Dendritic cell treated with granulocyte-macrophage colony-stimulating factor and Interleukin-4, amounts not matched to agents 40 ng/mL and 50 ng/mL, for 4 days (primary cell): ENCODE results near the gene MARCHF6.
"Not testable (repeated sequence)": the region's sequence is repeated elsewhere in the genome, so short reads cannot be mapped to it uniquely, and the experiment has no call there.

Experiments used
- H3K27ac Mint-ChIP-seq: one replicate; pipeline ENCODE4 v1.8.0; 2022; ENCODE audit warnings: mild to moderate bottlenecking, mixed read lengths
- H3K27me3 Mint-ChIP-seq: one replicate; pipeline ENCODE4 v1.8.0; 2022; ENCODE audit warnings: mild to moderate bottlenecking, mixed read lengths
- H3K36me3 Mint-ChIP-seq: one replicate; pipeline ENCODE4 v1.8.0; 2022; ENCODE audit warnings: low read depth, mixed read lengths
- H3K4me1 Mint-ChIP-seq: one replicate; pipeline ENCODE4 v1.8.0; 2022; ENCODE audit warnings: low read depth, mixed read lengths
- H3K4me3 Mint-ChIP-seq: one replicate; pipeline ENCODE4 v1.8.0; 2022; ENCODE audit warnings: mild to moderate bottlenecking, moderate library complexity, mixed read lengths
- H3K9me3 Mint-ChIP-seq: one replicate; pipeline ENCODE4 v1.8.0; 2022; ENCODE audit warnings: mixed read lengths
- intact Hi-C: fragments of 100-400 bp; cut with micrococcal nuclease; formaldehyde crosslinking; loops from one replicate; pipeline ENCODE4 v1.15.0; 2022

The MARCHF6 gene

GRCh38 chr5:10353241-10354047 lies at the start of gene MARCHF6:
MARCHF6 (plus strand) TSS chr5:10353695; CDS start chr5:10353899, 204 bp downstream.
- intact Hi-C loops, result no loop called here
- Mint-ChIP-seq H3K4me1 (peaks cover 17% of the 10 kb centered on the region), H3K4me3 (peak within 1 kb of the TSS; percentile 100), H3K9me3 (no peaks in the 10 kb centered on the region), H3K36me3 (peaks cover 14% of the 10 kb centered on the region), H3K27ac (peak within 1 kb of the TSS; percentile 98), H3K27me3 (no peaks in the 10 kb centered on the region)

- peaks cover 24% of the 10 kb centered on the region for H3K27me3 Mint-ChIP-seq
- H3K36me3 Mint-ChIP-seq, result no peaks in the 10 kb centered on the region
- no peak overlapping the region for H3K27ac Mint-ChIP-seq
- intact Hi-C loops, result no loop called here
- no peaks in the 10 kb centered on the region for H3K9me3 Mint-ChIP-seq
- no peak overlapping the region for H3K4me3 Mint-ChIP-seq
- H3K4me1 Mint-ChIP-seq, result peaks cover 8% of the 10 kb centered on the region
Observed at GRCh38 chr5:10303699-10304170, 49.8 kb upstream of the MARCHF6 start.

- no peaks in the 10 kb centered on the region for H3K36me3 Mint-ChIP-seq
- no peak overlapping the region for H3K4me3 Mint-ChIP-seq
- no peaks in the 10 kb centered on the region for H3K9me3 Mint-ChIP-seq
- peaks cover 27% of the 10 kb centered on the region for H3K27me3 Mint-ChIP-seq
- intact Hi-C loops, result no loop called here
- no peak overlapping the region for H3K27ac Mint-ChIP-seq
- peaks cover 8% of the 10 kb centered on the region for H3K4me1 Mint-ChIP-seq
Observed at GRCh38 chr5:10304932-10305331, 48.6 kb upstream of the MARCHF6 start.

- H3K27me3 Mint-ChIP-seq, result peaks cover 27% of the 10 kb centered on the region
Observed at GRCh38 chr5:10306114-10306513, 47.4 kb upstream of the MARCHF6 start.

GRCh38 chr5:10306806-10307205 lies 46.7 kb upstream of the MARCHF6 start:
- no peak overlapping the region for H3K4me3 Mint-ChIP-seq
- H3K27me3 Mint-ChIP-seq, result peaks cover 27% of the 10 kb centered on the region
- H3K4me1 Mint-ChIP-seq, result peaks cover 23% of the 10 kb centered on the region
- H3K9me3 Mint-ChIP-seq, result no peaks in the 10 kb centered on the region
- H3K36me3 Mint-ChIP-seq, result no peaks in the 10 kb centered on the region
- H3K27ac Mint-ChIP-seq, result no peak overlapping the region
- intact Hi-C loops, result no loop called here

More at GRCh38 chr5:10306114-10306513, 47.4 kb upstream of the MARCHF6 start:
- H3K9me3 Mint-ChIP-seq, result no peaks in the 10 kb centered on the region
- intact Hi-C loops, result no loop called here
- H3K27ac Mint-ChIP-seq, result no peak overlapping the region
- H3K4me1 Mint-ChIP-seq, result peaks cover 16% of the 10 kb centered on the region
- no peaks in the 10 kb centered on the region for H3K36me3 Mint-ChIP-seq
- H3K4me3 Mint-ChIP-seq, result no peak overlapping the region

- Mint-ChIP-seq H3K27ac (peak within 1 kb of the TSS; percentile 78), H3K9me3 (no peaks in the 10 kb centered on the region)
Observed at GRCh38 chr5:10307206-10308148, 46.0 kb upstream of the MARCHF6 start, which contains the start of gene CMBL. CMBL (minus strand) TSS chr5:10307902; CDS start chr5:10290762, 17,140 bp downstream.

GRCh38 chr5:10308844-10309243 lies 44.7 kb upstream of the MARCHF6 start:
- Mint-ChIP-seq H3K36me3 (no peaks in the 10 kb centered on the region), H3K4me3 (no peak overlapping the region), H3K4me1 (peaks cover 25% of the 10 kb centered on the region), H3K9me3 (no peaks in the 10 kb centered on the region), H3K27ac (no peak overlapping the region), H3K27me3 (peaks cover 27% of the 10 kb centered on the region)
- intact Hi-C loops, result no loop called here

More at GRCh38 chr5:10307206-10308148, 46.0 kb upstream of the MARCHF6 start, which contains the start of gene CMBL:
- H3K27me3 Mint-ChIP-seq, result peaks cover 27% of the 10 kb centered on the region
- peaks cover 25% of the 10 kb centered on the region for H3K4me1 Mint-ChIP-seq
- peak within 1 kb of the TSS; percentile 88 for H3K4me3 Mint-ChIP-seq
- no peaks in the 10 kb centered on the region for H3K36me3 Mint-ChIP-seq
- intact Hi-C loops, result no loop called here

- H3K36me3 Mint-ChIP-seq, result no peaks in the 10 kb centered on the region
- no peak overlapping the region for H3K4me3 Mint-ChIP-seq
- H3K27ac Mint-ChIP-seq, result no peak overlapping the region
- H3K27me3 Mint-ChIP-seq, result peaks cover 25% of the 10 kb centered on the region
- H3K9me3 Mint-ChIP-seq, result no peaks in the 10 kb centered on the region
- intact Hi-C loops, result no loop called here
- peaks cover 25% of the 10 kb centered on the region for H3K4me1 Mint-ChIP-seq
Observed at GRCh38 chr5:10310066-10310779, 43.3 kb upstream of the MARCHF6 start.

GRCh38 chr5:10310835-10311570 lies 42.5 kb upstream of the MARCHF6 start:
- H3K36me3 Mint-ChIP-seq, H3K4me3 Mint-ChIP-seq, intact Hi-C loops, H3K9me3 Mint-ChIP-seq: not testable (repeated sequence)
- Mint-ChIP-seq H3K4me1 (peaks cover 25% of the 10 kb centered on the region), H3K27me3 (peaks cover 23% of the 10 kb centered on the region), H3K27ac (peak overlapping the region; percentile 40)

GRCh38 chr5:10311595-10312425 lies 41.7 kb upstream of the MARCHF6 start:
- peaks cover 17% of the 10 kb centered on the region for H3K27me3 Mint-ChIP-seq
- peak overlapping the region; percentile 40 for H3K27ac Mint-ChIP-seq
- intact Hi-C loops, result no loop called here
- H3K9me3 Mint-ChIP-seq, result no peaks in the 10 kb centered on the region
- H3K4me1 Mint-ChIP-seq, result peaks cover 25% of the 10 kb centered on the region
- no peak overlapping the region for H3K4me3 Mint-ChIP-seq
- no peaks in the 10 kb centered on the region for H3K36me3 Mint-ChIP-seq

GRCh38 chr5:10315201-10315600 lies 38.3 kb upstream of the MARCHF6 start:
- no peaks in the 10 kb centered on the region for H3K9me3 Mint-ChIP-seq
- peaks cover 17% of the 10 kb centered on the region for H3K4me1 Mint-ChIP-seq
- no peaks in the 10 kb centered on the region for H3K36me3 Mint-ChIP-seq
- H3K27me3 Mint-ChIP-seq, result peaks cover 2% of the 10 kb centered on the region
- no peak overlapping the region for H3K27ac Mint-ChIP-seq
- no peak overlapping the region for H3K4me3 Mint-ChIP-seq
- intact Hi-C loops, result no loop called here

- Mint-ChIP-seq H3K4me1 (peaks cover 18% of the 10 kb centered on the region), H3K9me3 (no peaks in the 10 kb centered on the region), H3K36me3 (no peaks in the 10 kb centered on the region), H3K27me3 (peaks cover 2% of the 10 kb centered on the region), H3K27ac (no peak overlapping the region), H3K4me3 (no peak overlapping the region)
- intact Hi-C loops, result no loop called here
Observed at GRCh38 chr5:10315824-10316509, 37.5 kb upstream of the MARCHF6 start.
